ENCODE measurements around the gene ADAMTS7.
"Not testable (repeated sequence)": the region's sequence is repeated elsewhere in the genome, so short reads cannot be mapped to it uniquely, and the experiment has no call there.

The ADAMTS7 gene

GRCh38 chr15:78762985-78763795 is 48.1 kb downstream of the ADAMTS7 start:
- H3K18ac ChIP-seq (ENCODE audit: low read length), result no peak overlapping the region
- no peak overlapping the region for H2AFZ ChIP-seq (ENCODE audit: insufficient read depth, low read length, poor library complexity)
- no peak overlapping the region for H3K23ac ChIP-seq (ENCODE audit: low read length)
- H3K4me2 ChIP-seq (ENCODE audit: low read length), result no peak overlapping the region
- H3K14ac ChIP-seq (ENCODE audit: low read length), result no peak overlapping the region
- H3K9me3 ChIP-seq (ENCODE audit: insufficient read depth, low read depth, low read length), result no peaks in the 10 kb centered on the region
- H3K79me1 ChIP-seq (ENCODE audit: low read length), result no peaks in the 10 kb centered on the region
- H2AK5ac ChIP-seq (ENCODE audit: low read length), result no peak overlapping the region
- H4K12ac ChIP-seq (ENCODE audit: low read depth, low read length), result no peak overlapping the region
- no peak for DNase-seq
- no peak overlapping the region for H4K91ac ChIP-seq (ENCODE audit: low read depth, low read length)
- H3K36me3 ChIP-seq (ENCODE audit: control insufficient read depth in 1 of 2, insufficient read depth in 2 of 2, low read length in 2 of 2), result no peaks in the 10 kb centered on the region
- H2BK120ac ChIP-seq (ENCODE audit: insufficient read depth, low read length, poor library complexity), result no peak overlapping the region
- H4K8ac ChIP-seq (ENCODE audit: low read depth, low read length), result no peak overlapping the region
- H3K4me1 ChIP-seq (ENCODE audit: control insufficient read depth in 1 of 2, insufficient read depth in 2 of 2, low read length in 2 of 2), result no peaks in the 10 kb centered on the region
- H2BK12ac ChIP-seq (ENCODE audit: low read length), result no peak overlapping the region
- H3K4me3 ChIP-seq (ENCODE audit: low read depth, low read length), result no peak overlapping the region
- H3K9ac ChIP-seq (ENCODE audit: low read length), result no peak overlapping the region
- no peaks in the 10 kb centered on the region for H3K27me3 ChIP-seq (ENCODE audit: insufficient read depth, low read length)
- WGBS (ENCODE audit: extremely low coverage, insufficient coverage, insufficient read length), result no CpG with 5 or more reads among the region's 29 CpGs
- H3K27ac ChIP-seq (ENCODE audit: low read depth, low read length), result no peak overlapping the region
- no peak overlapping the region for H2BK5ac ChIP-seq (ENCODE audit: low read depth, low read length, poor library complexity)
- H3K4ac ChIP-seq (ENCODE audit: low read depth, low read length), result no peak overlapping the region
- H3K79me2 ChIP-seq (ENCODE audit: control insufficient read depth, insufficient read depth, low read length, poor library complexity), result no peaks in the 10 kb centered on the region

GRCh38 chr15:78762386-78762961 is 48.8 kb downstream of the ADAMTS7 start:
- not testable (repeated sequence) for H4K91ac ChIP-seq (ENCODE audit: low read depth, low read length); H3K9me3 ChIP-seq (ENCODE audit: insufficient read depth, low read depth, low read length); H2AFZ ChIP-seq (ENCODE audit: insufficient read depth, low read length, poor library complexity); H3K23ac ChIP-seq (ENCODE audit: low read length); H3K4me3 ChIP-seq (ENCODE audit: low read depth, low read length); DNase-seq; H3K27ac ChIP-seq (ENCODE audit: low read depth, low read length); H3K9ac ChIP-seq (ENCODE audit: low read length); H3K14ac ChIP-seq (ENCODE audit: low read length); H3K4me2 ChIP-seq (ENCODE audit: low read length); H2BK5ac ChIP-seq (ENCODE audit: low read depth, low read length, poor library complexity); H3K79me2 ChIP-seq (ENCODE audit: control insufficient read depth, insufficient read depth, low read length, poor library complexity); H3K27me3 ChIP-seq (ENCODE audit: insufficient read depth, low read length); H3K36me3 ChIP-seq (ENCODE audit: control insufficient read depth in 1 of 2, insufficient read depth in 2 of 2, low read length in 2 of 2); H4K12ac ChIP-seq (ENCODE audit: low read depth, low read length); H2BK12ac ChIP-seq (ENCODE audit: low read length); H4K8ac ChIP-seq (ENCODE audit: low read depth, low read length); H3K4me1 ChIP-seq (ENCODE audit: control insufficient read depth in 1 of 2, insufficient read depth in 2 of 2, low read length in 2 of 2); H2BK120ac ChIP-seq (ENCODE audit: insufficient read depth, low read length, poor library complexity); H3K4ac ChIP-seq (ENCODE audit: low read depth, low read length); H3K79me1 ChIP-seq (ENCODE audit: low read length); H3K18ac ChIP-seq (ENCODE audit: low read length); H2AK5ac ChIP-seq (ENCODE audit: low read length)
- no CpG with 5 or more reads among the region's 25 CpGs for WGBS (ENCODE audit: extremely low coverage, insufficient coverage, insufficient read length)

DNA sequence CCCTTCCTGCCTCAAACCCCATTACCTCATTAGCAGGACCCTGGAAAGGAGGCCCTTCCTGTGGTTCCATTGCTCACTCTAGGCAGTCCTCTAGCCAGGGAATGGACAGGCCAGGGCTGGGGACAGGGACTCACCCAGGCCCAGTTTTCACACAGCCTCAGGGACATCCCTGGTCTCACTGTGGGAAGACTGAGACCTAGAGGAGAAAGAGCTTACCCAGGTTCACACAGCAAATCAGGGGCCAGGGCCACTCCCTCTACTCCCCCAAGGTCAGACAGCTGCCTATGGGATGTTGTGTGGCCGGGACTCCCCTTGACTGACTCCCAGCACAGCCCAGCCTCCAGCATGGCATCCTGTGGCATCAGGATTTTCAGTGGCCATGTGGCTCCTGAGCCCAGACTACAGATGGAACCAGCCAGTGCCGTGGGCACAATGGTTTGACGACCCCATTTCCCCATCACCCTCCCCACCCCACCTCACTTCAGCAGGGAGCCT is 49.3 kb downstream of the ADAMTS7 start:
- Histone ChIP-seq H3K36me3 (ENCODE audit: control insufficient read depth in 1 of 2, insufficient read depth in 2 of 2, low read length in 2 of 2) (no peaks in the 10 kb centered on the region), H3K18ac (ENCODE audit: low read length) (no peak overlapping the region), H3K4ac (ENCODE audit: low read depth, low read length) (no peak overlapping the region), H2AK5ac (ENCODE audit: low read length) (no peak overlapping the region), H3K79me2 (ENCODE audit: control insufficient read depth, insufficient read depth, low read length, poor library complexity) (no peaks in the 10 kb centered on the region), H2AFZ (ENCODE audit: insufficient read depth, low read length, poor library complexity) (no peak overlapping the region), H3K4me3 (ENCODE audit: low read depth, low read length) (no peak overlapping the region), H3K79me1 (ENCODE audit: low read length) (no peaks in the 10 kb centered on the region), H2BK120ac (ENCODE audit: insufficient read depth, low read length, poor library complexity) (no peak overlapping the region), H2BK5ac (ENCODE audit: low read depth, low read length, poor library complexity) (no peak overlapping the region), H3K9me3 (ENCODE audit: insufficient read depth, low read depth, low read length) (no peaks in the 10 kb centered on the region), H4K91ac (ENCODE audit: low read depth, low read length) (no peak overlapping the region), H3K27me3 (ENCODE audit: insufficient read depth, low read length) (no peaks in the 10 kb centered on the region), H3K27ac (ENCODE audit: low read depth, low read length) (no peak overlapping the region), H4K8ac (ENCODE audit: low read depth, low read length) (no peak overlapping the region), H3K14ac (ENCODE audit: low read length) (no peak overlapping the region), H3K4me2 (ENCODE audit: low read length) (no peak overlapping the region), H3K23ac (ENCODE audit: low read length) (no peak overlapping the region), H3K4me1 (ENCODE audit: control insufficient read depth in 1 of 2, insufficient read depth in 2 of 2, low read length in 2 of 2) (peaks cover 0 to 4% of the 10 kb centered on the region in 2 experiments), H4K12ac (ENCODE audit: low read depth, low read length) (no peak overlapping the region), H2BK12ac (ENCODE audit: low read length) (no peak overlapping the region), H3K9ac (ENCODE audit: low read length) (no peak overlapping the region)
- no CpG with 5 or more reads among the region's 3 CpGs for WGBS (ENCODE audit: extremely low coverage, insufficient coverage, insufficient read length)
- no peak for DNase-seq

DNA sequence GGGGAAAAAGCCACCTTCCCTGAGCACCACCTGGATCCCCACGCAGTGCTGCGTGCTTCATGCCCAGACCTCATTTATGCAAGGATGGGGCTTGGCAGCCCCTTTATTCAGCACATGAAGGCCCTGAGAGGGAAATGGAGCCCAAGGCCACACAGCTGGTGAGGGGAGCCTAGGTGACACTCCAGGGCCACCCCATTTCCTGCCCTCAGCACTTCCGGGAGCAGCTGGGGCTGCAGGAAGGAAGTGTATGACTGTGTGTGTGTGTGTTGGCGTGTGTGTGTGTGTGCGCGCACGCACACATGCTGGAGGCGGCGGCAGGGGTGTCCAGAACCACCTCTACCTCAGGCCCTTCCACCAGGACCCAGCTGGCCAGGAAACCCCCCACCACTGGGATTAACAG is 49.8 kb downstream of the ADAMTS7 start:
- H3K23ac ChIP-seq (ENCODE audit: low read length); H2BK5ac ChIP-seq (ENCODE audit: low read depth, low read length, poor library complexity); H4K12ac ChIP-seq (ENCODE audit: low read depth, low read length); H3K4me3 ChIP-seq (ENCODE audit: low read depth, low read length); H2BK120ac ChIP-seq (ENCODE audit: insufficient read depth, low read length, poor library complexity); H3K4ac ChIP-seq (ENCODE audit: low read depth, low read length); H3K27me3 ChIP-seq (ENCODE audit: insufficient read depth, low read length); H4K8ac ChIP-seq (ENCODE audit: low read depth, low read length); H3K36me3 ChIP-seq (ENCODE audit: control insufficient read depth in 1 of 2, insufficient read depth in 2 of 2, low read length in 2 of 2); H4K91ac ChIP-seq (ENCODE audit: low read depth, low read length); H3K9ac ChIP-seq (ENCODE audit: low read length); H3K18ac ChIP-seq (ENCODE audit: low read length); H3K14ac ChIP-seq (ENCODE audit: low read length); H3K4me1 ChIP-seq (ENCODE audit: control insufficient read depth in 1 of 2, insufficient read depth in 2 of 2, low read length in 2 of 2); H2AK5ac ChIP-seq (ENCODE audit: low read length); H3K79me2 ChIP-seq (ENCODE audit: control insufficient read depth, insufficient read depth, low read length, poor library complexity); H2BK12ac ChIP-seq (ENCODE audit: low read length); H3K4me2 ChIP-seq (ENCODE audit: low read length); DNase-seq; H2AFZ ChIP-seq (ENCODE audit: insufficient read depth, low read length, poor library complexity); H3K9me3 ChIP-seq (ENCODE audit: insufficient read depth, low read depth, low read length); H3K79me1 ChIP-seq (ENCODE audit: low read length); H3K27ac ChIP-seq (ENCODE audit: low read depth, low read length): not testable (repeated sequence)
- WGBS (ENCODE audit: extremely low coverage, insufficient coverage, insufficient read length), result no CpG with 5 or more reads among the region's 9 CpGs
